SHP77 (cell line): ENCODE data around the gene IFT80.

Experiments
- DNase-seq, 2 experiments: peaks; one replicate each; lab custom pipeline; 2025; lab: John Stamatoyannopoulos, UW

Gene IFT80

DNA sequence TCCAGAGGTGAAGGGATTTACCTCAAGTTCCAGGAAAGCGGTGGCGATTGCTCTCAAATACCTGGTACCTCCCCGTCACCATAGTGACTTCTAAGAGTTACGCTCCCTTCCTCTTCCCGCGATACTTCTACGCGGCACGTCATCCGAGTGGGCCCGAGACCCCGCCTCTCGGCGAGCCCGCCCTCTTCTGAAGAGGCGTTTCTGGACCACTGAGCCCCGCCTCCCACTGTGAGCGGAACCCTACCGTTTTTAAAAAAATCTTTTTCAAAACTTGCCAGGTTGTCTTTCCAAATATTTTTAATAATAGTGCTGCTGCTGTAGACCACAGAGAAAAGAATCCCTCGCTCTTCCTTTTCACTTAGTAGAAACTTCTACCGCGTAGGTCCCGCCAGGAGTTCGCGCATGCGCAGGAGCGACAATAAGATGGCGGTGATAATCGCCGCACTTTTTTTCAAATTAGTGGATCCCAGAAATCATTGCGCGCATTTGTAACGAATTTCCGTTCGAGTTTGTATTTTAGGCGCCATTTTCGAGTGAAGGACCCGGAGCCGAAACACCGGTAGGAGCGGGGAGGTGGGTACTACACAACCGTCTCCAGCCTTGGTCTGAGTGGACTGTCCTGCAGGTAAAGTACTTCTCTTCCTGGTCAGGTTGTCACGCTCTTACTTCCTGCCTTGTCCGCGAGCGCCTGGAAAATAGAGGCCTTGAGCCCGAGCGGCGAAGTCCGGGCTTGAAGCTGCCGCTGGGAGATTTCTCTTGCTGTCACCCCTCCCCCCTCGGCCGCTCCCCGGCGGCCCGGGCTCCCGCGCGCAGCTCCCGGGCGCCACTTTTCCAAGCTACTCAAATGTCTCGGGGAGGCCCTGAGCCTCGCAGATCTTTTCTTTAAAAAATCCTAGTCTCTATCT lies at the start of gene IFT80, which contains the start of gene SMC4:
Gene IFT80 (minus strand): TSS at position 101 of the 905 bp plus-strand sequence. CDS start 14,625 bp downstream, outside the sequence.
Gene SMC4 (plus strand): TSS at position 526 of the 905 bp plus-strand sequence. CDS start 1,177 bp downstream, outside the sequence.
- peak; percentile 88 to 89 for DNase-seq

DNA sequence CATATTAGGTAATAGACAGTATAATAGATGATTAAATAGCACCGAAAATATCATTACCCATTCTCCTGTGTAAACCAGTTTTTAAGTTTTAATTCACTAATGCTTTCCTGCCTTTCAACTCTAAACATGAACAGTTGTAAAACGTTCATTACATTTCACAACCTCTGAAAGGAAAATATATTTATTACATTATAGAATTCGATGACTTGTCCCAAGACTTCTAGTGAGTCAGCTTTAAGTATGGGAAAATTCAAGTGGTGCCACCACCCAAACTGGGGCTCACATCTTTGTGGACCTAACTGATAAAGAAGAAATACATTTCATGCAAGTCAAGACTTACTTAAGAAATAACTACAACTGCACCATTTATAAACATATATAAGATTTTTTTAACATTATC lies 48.5 kb upstream of the IFT80 start:
- no peak for DNase-seq

DNA sequence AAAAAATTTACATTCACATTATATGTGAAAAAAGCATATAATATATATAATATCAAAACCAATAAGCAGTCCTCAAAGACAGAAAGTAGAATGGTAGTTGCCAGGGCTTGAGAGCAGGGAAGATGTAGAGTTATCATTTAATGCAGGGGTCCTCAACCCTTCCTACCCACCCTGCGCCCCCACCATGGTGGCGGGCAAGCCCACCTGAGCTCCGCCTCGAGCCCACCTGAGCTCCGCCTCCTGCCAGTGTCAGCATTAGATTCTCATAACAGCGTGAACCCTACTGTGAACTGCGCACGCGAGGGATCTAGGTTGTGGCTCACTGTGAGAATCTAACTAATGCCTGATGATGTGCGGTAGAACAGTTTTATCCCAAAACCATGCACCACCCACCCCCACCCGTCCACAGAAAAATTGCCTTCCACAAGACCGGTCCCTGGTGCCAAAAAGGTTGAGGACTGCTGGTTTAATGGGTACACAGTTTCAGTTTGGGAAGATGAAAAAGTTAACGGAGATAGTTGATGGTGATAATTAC lies 47.6 kb upstream of the IFT80 start:
- DNase-seq, result no peak

DNA sequence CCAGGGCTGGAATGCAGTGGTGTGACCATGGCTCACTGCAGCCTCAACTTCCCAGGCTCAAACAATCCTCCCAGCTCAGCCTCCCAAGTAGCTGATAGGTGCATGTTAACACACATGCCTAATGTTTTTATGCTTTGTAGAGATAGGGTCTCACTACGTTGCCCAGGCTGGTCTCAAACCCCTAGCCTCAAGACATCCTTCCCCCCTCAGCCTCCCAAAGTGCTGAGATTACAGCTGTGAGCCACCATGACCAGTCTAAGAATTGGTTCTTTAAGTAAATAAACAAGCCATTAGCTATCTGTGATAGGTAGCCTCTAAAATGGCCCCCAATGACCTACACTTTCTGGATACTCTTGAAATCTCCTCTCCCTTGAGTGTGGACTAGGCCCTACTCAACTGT lies 46.8 kb upstream of the IFT80 start:
- DNase-seq, result no peak

DNA sequence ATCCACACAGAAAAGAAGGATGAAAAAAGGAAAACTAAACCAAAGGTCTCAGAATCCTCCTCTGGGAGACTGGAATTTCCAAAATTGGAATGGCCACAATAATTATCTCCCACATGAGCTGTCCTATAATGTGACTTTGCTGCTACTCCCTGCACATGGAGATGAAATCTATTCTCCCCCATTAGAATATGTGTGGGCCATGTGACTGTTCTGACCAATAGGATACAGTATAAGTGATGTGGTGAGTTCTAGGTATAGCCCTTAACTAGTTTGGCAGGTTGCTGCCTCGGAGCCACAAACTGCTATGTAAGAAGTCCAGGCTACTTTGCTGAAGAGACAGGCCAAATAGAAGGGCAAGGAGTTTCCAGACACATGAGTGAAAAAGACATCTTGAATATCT lies 45.4 kb upstream of the IFT80 start:
- no peak for DNase-seq

DNA sequence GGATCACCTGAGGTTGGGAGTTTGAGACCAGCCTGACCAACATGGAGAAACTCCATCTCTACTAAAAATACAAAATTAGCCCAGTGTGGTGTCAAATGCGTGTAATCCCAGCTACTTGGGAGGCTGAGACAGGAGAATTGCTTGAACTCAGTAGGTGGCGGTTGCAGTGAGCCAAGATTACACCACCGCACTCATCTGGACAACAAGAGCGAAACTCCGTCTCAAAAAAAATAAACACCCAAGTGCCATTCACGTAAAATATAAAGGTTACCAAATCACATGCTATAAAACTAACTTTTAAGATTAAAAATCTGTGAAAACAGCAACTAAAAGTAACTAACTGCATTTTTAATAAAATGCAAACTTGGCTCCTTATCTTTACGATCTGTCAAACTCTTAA lies 41.7 kb upstream of the IFT80 start:
- no peak for DNase-seq

DNA sequence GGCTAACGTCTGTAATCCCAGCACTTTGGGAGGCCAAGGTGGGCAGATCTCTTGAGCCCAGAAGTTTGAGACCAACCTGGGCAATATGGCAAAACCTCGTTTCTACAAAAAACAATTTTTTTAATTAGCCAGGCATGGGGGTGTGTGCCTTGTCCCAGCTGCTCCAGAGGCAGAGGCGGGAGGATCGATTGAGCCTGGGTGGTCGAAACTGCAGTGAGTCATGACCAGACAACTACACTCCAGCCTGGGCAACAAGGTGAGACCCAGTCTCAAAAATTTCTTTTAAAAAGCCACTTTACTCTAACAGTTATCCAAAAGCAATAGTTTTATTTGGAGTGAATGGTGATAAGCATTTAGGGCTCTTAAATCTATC lies 38.0 kb upstream of the IFT80 start:
- no peak for DNase-seq

DNA sequence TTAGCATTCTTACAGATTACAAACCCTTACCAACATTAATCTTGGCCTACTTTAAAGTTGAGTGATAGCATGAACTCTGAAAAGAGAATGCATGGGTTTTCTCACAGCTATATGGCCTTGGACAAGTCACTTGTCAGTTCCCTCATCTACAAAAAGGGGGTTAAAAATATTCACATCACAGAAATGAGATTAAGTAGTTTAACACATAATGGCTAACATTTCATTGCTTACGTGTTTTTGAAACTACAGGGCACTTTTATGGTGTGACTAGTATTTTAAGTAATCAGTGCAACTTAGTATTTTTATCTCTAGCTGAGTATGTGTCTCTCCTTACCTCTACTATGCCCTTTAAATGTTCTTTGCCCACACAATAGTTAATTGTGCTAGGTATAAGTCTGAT lies 36.7 kb upstream of the IFT80 start:
- no peak for DNase-seq

DNA sequence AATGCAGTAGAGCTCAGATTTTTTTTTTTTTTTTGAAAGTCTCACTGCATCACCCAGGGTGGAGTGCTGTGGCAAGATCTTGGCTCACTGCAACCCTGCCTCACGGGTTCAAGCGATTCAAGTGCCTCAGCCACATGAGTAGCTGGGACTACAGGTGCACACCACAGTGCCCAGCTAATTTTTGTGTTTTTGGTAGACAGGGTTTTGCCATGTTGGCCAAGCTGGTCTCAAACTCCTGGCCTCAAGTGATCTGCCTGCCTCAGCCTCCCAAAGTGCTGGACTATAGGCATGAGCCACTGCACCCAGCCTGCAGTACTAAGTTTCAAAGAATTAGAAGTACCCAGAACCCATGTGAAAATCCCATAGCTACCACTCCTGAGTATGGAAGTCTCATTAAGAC lies 36.1 kb upstream of the IFT80 start:
- no peak for DNase-seq

DNA sequence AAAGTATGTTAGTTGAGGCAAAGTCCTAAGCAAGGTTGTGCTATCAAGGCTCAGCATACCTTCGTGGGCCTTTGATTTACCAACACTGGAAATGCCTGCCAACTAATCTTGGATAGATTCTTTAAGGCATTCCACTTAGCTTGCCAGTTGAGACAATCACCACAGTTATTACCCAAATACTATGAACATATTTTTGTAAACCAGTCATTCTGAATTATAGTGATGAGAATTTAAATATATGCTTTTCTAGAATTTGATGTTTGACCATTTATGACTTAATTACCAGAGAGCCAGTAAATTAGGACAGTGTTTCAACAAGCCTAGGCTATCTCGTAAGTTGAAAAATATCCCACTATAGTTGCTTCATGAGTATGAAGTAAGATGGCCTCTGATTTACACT lies 35.0 kb upstream of the IFT80 start:
- DNase-seq, result no peak

DNA sequence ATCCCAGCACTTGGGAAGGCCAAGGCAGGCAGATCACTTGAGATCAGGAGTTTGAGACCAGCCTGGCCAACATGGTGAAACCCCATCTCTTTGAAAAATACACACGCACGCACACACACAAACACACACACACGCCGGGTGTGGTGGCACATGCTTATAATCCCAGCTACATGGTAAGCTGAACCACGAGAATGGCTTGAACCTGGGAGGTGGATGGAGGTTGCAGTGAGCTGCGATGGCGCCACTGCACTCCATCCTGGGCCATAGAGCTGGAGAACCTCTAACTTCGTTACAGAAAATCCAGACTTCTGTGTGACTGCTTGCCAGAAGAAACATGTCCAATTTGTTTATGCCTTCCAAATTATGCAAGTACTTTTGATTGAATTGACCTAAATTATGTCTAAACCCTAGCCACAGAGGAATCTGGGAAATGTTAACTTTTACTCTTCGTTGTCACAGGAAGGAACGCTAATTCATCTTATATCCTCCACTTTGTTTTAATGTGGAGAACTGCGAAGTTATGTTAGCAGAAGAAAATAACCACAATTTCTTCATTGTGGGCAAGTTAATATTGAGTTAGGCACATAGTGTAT lies 28.9 kb upstream of the IFT80 start:
- DNase-seq, result no peak

DNA sequence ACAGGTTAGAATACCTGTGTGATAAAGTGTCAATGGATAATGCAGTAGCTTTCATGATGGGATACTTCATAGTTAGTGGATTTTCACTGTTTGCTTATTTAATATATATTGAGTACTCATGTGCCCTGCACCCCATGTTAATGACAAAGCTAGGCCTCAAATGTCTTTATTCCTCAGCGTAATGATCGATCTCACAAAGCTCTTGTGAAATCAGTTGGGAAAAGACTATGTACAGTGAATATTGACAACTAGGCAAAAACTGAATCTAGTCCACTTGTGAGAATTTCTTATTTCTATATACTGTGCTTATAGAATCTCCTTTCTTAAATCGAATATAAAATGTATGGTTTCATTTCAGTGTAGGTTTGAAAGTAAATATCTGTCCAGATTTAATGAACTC lies 18.3 kb upstream of the IFT80 start:
- DNase-seq, result no peak

DNA sequence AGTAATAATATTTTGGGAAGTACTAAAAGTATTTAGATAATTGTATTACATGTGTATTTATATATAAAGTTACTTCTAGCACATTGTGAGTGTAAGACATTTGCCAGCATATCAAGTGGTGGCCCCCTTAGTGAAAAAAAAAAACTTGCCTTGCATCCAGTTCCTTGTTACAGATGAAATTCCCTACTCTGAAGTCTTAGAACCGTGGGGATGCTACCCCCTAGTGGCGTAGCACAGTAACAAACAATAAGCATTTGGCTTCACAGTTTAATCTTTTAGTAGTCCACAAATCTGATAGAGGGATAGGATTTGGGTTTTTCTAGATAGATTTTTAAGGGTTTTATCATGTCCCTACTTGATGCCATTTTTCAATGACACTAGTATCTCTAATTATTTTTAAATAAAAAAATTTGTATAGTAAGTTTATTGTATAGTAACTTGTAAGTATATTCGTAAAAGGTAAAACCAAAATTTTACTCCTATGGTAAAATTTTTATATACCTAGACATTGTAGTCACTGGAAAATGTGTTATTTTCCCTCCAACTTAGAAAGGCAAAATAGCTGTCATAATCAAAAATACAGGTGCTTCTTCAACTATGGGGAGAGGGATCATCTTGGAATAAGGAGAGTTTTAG lies 14.7 kb upstream of the IFT80 start:
- DNase-seq, result peak; percentile 41 to 42

DNA sequence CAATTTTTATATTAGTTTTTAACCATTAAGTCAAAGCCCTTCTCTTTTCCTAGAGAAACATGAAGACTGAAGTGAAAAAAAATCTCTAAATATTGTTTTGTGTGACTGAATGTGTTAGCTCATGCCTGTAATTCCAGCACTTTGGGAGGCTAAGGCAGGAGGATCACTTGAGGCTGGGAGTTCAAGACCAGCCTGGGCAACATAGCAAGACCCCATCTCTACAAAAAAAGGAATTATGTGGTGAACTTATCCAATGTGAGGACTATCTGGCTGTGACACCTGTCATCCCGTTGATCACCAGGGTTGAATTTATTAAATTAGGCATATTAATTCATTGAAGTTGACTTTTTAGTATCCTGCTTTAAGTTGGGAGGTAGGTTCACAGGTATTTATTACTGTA lies 13.5 kb upstream of the IFT80 start:
- no peak for DNase-seq

DNA sequence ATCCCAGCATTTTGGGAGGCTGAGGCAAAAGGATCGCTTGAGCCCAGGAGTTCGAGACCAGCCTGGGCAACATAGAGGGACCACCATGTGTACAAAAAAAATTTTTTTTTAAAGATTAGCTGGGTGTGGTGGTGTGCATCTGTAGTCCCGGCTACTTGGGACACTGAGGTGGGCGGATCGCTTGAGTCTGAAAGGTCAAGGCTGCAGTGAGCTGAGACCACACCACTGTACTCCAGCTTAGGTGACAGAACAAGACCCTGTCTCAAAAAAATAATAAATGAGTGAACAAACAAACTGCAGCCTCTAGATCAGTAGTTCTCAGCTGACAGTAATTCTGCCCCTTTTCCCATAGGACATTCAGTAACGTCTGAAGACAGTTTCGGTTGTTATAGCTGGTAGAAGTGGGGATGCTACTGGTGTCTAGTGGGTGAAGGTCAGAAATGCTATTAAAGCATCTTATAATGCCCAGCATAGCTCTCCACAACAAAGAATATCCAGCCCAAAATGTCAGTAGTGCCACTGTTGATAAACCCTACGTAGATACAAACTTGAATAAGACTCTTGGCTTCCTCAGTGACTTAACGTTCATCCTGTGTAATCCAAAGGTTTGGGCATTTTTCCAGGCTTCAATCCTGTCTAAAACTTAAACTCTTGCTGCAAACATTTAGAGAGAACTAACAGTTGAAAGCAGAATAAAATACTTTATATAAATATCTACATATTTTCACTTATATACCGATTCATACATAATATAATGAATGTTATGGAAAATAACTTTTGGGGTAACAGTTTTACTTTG lies 11.0 kb upstream of the IFT80 start:
- DNase-seq, result no peak

DNA sequence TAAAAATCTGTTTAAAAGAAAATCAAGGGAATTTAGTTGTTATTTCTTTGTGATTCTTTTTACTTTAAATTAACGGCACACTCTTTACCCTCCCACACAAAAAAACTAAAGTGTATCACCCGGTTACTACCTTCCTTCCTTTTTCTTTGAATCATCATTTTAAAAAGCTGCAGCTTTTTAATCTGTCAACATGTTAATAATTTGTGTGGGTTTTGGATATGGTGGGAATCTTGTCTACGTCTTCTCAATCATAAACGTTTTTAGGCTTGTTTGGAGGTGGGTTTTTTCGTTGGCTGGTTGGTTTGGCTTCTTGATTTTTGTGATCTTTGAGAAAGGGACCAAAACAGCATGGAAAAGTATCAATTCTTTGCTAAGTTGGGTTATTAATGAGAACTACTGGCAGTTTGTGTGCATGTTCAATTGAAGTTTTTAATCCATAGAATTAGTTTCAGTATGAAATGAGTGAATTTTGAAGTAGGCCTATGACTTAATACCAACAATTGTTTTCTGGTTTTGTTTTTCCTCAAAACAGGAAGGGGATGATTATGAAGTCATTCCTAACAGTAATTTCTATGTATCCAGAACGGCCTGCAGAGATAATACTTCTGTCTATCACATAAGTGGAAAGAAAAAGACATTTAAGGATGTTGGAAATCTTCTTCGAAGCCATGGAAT lies 4.9 kb upstream of the IFT80 start:
- DNase-seq, result no peak

DNA sequence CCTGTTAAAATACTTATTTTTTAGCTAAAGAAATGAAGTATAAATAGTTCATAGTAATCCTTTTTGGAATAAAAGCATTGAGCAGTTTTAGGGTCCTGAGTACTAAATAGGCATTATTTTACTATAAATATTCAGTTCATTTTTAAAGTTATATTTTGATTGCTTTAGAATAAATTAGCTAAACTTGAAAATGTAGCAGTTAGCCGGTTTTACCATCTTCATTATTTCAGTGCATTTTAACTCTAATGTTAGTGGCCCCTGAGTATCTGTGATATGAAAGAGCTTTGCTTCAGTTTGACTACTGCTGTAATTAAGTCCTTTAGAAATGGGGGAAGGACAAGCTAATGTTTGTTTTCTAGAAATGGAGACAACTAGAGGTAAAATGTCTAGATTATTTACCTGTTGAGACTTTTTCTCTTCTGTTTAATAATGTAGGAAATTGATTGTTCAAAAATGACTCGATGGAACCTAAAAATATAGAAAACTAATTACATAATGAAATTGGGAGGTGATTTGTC lies 4.1 kb upstream of the IFT80 start:
- no peak for DNase-seq

DNA sequence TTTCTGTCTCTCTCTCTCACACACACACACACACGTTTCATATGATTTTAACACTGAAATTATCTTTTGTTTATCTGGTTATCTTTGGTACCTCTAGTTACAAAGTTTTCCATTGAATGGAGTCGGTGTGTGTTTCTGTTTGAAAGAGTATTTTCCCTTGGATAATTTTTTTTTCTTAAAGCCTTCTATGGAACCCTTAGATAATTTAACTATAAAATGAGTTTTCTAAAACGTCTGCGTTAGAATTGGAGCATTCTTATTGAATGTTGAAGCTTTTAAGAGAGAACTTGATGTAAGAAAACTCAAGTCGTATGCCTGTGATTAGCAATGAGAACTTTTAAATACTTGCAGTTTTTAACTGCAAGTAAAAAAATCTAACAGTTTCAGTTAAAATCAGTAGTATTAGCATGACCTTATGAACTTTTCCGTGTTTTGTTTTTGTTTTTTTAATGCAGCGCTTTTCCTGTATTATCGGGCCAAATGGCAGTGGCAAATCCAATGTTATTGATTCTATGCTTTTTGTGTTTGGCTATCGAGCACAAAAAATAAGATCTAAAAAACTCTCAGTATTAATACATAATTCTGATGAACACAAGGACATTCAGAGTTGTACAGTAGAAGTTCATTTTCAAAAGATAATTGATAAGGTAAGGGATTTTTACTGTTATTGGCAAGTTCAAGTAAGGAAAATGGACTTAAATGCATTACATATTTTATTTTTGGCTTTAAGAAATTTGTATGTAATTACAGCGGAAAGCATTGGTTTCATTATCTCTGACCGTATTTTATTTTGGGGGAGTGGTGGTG lies 3.4 kb upstream of the IFT80 start:
- no peak for DNase-seq

DNA sequence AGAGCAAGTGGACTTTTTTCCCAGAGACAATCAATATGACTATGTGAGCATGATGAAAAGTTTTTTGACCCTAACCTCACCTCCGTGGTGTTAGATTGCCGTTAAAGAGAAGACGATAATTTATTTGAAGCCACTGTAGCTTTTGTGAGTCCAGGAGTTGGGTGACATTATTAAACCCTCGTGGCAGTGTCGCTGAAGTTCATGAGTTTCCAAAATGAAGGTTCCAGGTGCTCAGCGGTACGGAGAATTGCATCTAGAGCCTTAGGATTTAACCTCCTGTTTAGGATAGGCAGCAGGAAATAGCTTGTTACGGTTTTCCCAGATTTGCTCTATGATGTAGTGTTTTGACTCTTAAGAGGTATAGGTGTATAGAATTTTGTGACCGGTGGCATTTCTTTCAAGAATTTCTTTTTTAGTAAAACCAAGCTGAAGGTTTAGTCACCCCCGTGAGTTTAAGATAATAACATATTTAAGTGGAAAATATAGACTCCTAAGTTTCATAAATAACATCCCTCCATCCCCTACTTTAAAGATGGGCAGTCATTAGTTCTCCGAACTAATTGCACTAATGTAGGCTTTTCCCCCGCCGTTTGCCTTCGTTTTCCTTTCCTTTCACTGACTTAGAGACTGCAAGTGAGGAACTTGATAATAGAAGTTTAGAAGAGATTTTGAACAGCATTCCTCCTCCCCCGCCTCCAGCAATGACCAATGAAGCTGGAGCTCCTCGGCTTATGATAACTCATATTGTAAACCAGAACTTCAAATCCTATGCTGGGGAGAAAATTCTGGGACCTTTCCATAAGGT lies 2.5 kb upstream of the IFT80 start:
- DNase-seq, result no peak
